IMR-90 (cell line): ENCODE results near the gene DYRK2. TPM values are rescaled to one million over a fixed set of nuclear protein-coding genes. Genes with fewer than 3 reads are reported as not detected.

Experiments
- ATAC-seq: fragments of 200-7000 bp; cut with Tn5 transposase; 2 replicates; pipeline ENCODE4 v1.9.1; 2020; ENCODE audit warnings: low read depth, mild to moderate bottlenecking, moderate library complexity
- BruUV-seq: library from RNA; stranded (reverse); fragments of 400-500 nt; replicated peaks from 2 replicates; lab custom pipeline; 2021; lab: Mats Ljungman, UMichigan
- CTCF ChIA-PET: fragments of 300-600 bp; formaldehyde crosslinking; extraction: SDS; loops from one replicate; lab custom pipeline; 2021; ENCODE audit warnings: antibody characterized with exemption; lab: Yijun Ruan, JAX
- POLR2A ChIA-PET: fragments of 300-600 bp; sonication (Branson Sonifier 250); formaldehyde crosslinking; loops from one replicate; lab custom pipeline; 2022; ENCODE audit warnings: antibody characterized with exemption; ENCODE audit not compliant: unreplicated experiment; lab: Charles Lee
- DNase-seq: peaks from one replicate; pipeline ENCODE4 v3.0.0; 2013
- H2AFZ ChIP-seq: replicated peaks from 2 replicates; pipeline ENCODE3; 2013; ENCODE audit warnings: low read length, mild to moderate bottlenecking; ENCODE audit not compliant: poor library complexity
- H2AK5ac ChIP-seq: 2 replicates; pipeline ENCODE4 v1.6.1; 2013; ENCODE audit warnings: low read depth, low read length, inconsistent platforms
- H2AK9ac ChIP-seq: replicated peaks from 2 replicates; pipeline ENCODE3; 2013; ENCODE audit warnings: mild to moderate bottlenecking, low read depth, low read length, moderate library complexity; ENCODE audit not compliant: poor library complexity
- H2BK120ac ChIP-seq: 2 replicates; pipeline ENCODE4 v1.6.1; 2013; ENCODE audit warnings: low read depth, low read length, inconsistent platforms
- H2BK15ac ChIP-seq: 3 replicates; pipeline ENCODE4 v1.6.1; 2013; ENCODE audit warnings: low read depth, low read length, inconsistent platforms
- H2BK20ac ChIP-seq: 2 replicates; pipeline ENCODE4 v1.6.1; 2013; ENCODE audit warnings: low read depth, mild to moderate bottlenecking, inconsistent platforms, low read length, moderate library complexity
- H2BK5ac ChIP-seq: 2 replicates; pipeline ENCODE4 v1.6.1; 2013; ENCODE audit warnings: mild to moderate bottlenecking, low read depth, low read length, inconsistent platforms; ENCODE audit not compliant: poor library complexity, severe bottlenecking
- H3K14ac ChIP-seq: replicated peaks from 2 replicates; pipeline ENCODE4 v1.6.1; 2013; ENCODE audit warnings: low read depth, low read length, inconsistent platforms
- H3K18ac ChIP-seq: 2 replicates; pipeline ENCODE4 v1.6.1; 2013; ENCODE audit warnings: low read depth, low read length, control low read depth
- H3K23ac ChIP-seq: 2 replicates; pipeline ENCODE4 v1.6.1; 2013; ENCODE audit warnings: low read depth, low read length, inconsistent platforms
- H3K27ac ChIP-seq: 2 replicates; pipeline ENCODE4 v1.5.1; 2013; ENCODE audit warnings: mild to moderate bottlenecking, control low read depth, low read length; ENCODE audit not compliant: insufficient read depth
- H3K27me3 ChIP-seq: 2 replicates; pipeline ENCODE4 v1.6.1; 2013; ENCODE audit warnings: low read length; ENCODE audit not compliant: control insufficient read depth, insufficient read depth
- H3K36me3 ChIP-seq: 2 replicates; pipeline ENCODE4 v1.6.1; 2013; ENCODE audit warnings: low read length, mixed read lengths; ENCODE audit not compliant: control insufficient read depth, insufficient read depth
- H3K4ac ChIP-seq: 2 replicates; pipeline ENCODE4 v1.6.1; 2013; ENCODE audit warnings: low read depth, low read length, inconsistent platforms
- H3K4me1 ChIP-seq: 2 replicates; pipeline ENCODE4 v1.6.1; 2013; ENCODE audit warnings: low read length, mixed read lengths; ENCODE audit not compliant: control insufficient read depth, insufficient read depth
- H3K4me2 ChIP-seq: 2 replicates; pipeline ENCODE4 v1.6.1; 2013; ENCODE audit warnings: low read depth, mild to moderate bottlenecking, control low read depth, low read length, moderate library complexity
- H3K4me3 ChIP-seq: 2 replicates; pipeline ENCODE4 v1.5.1; 2013; ENCODE audit warnings: low read depth, mild to moderate bottlenecking, control low read depth, low read length, moderate library complexity; ENCODE audit not compliant: insufficient read depth
- H3K56ac ChIP-seq: 2 replicates; pipeline ENCODE4 v1.6.1; 2013; ENCODE audit warnings: low read length, inconsistent platforms; ENCODE audit not compliant: insufficient read depth; ENCODE audit errors: extremely low read depth
- H3K79me1 ChIP-seq, 2 experiments: 2 replicates each; pipeline ENCODE4 v1.6.1; 2013; ENCODE audit warnings: low read length in 2 of 2, inconsistent platforms in 1 of 2, low read depth in 1 of 2
- H3K9ac ChIP-seq: 2 replicates; pipeline ENCODE4 v1.6.1; 2013; ENCODE audit warnings: low read depth, low read length, control low read depth
- H3K9me1 ChIP-seq: 2 replicates; pipeline ENCODE4 v1.6.1; 2013; ENCODE audit warnings: low read length, inconsistent platforms; ENCODE audit not compliant: insufficient read depth
- H3K9me3 ChIP-seq: 2 replicates; pipeline ENCODE4 v1.6.1; 2013; ENCODE audit warnings: low read length; ENCODE audit not compliant: control insufficient read depth, insufficient read depth
- H4K20me1 ChIP-seq: 2 replicates; pipeline ENCODE4 v1.6.1; 2013; ENCODE audit warnings: low read length, inconsistent platforms; ENCODE audit not compliant: insufficient read depth
- H4K5ac ChIP-seq: 2 replicates; pipeline ENCODE4 v1.6.1; 2013; ENCODE audit warnings: mild to moderate bottlenecking, low read depth, low read length, control low read depth
- H4K8ac ChIP-seq, 2 experiments: 2 replicates each; pipeline ENCODE4 v1.6.1; 2013; ENCODE audit warnings: low read depth in 2 of 2, low read length in 2 of 2, control low read depth in 1 of 2, inconsistent platforms in 1 of 2
- H4K91ac ChIP-seq: 2 replicates; pipeline ENCODE4 v1.6.1; 2013; ENCODE audit warnings: low read depth, low read length, inconsistent platforms; ENCODE audit not compliant: insufficient read depth
- BHLHE40 ChIP-seq: fragments of 150-350 bp; IDR thresholded peaks from 2 replicates; pipeline ENCODE4 v1.6.1; 2016; ENCODE audit warnings: mild to moderate bottlenecking, low read depth, low read length
- CEBPB ChIP-seq: IDR thresholded peaks from 2 replicates; pipeline ENCODE4 v1.6.1; 2012; ENCODE audit warnings: low read depth, low read length, improper control_type of control experiment
- FOS ChIP-seq: fragments of 150-350 bp; IDR thresholded peaks from 2 replicates; pipeline ENCODE4 v1.6.1; 2016; ENCODE audit warnings: low read depth, low read length
- MAFK ChIP-seq: IDR thresholded peaks from 2 replicates; pipeline ENCODE4 v1.6.1; 2012; ENCODE audit warnings: low read depth, low read length, improper control_type of control experiment
- MAZ ChIP-seq: IDR thresholded peaks from 2 replicates; pipeline ENCODE4 v1.6.1; 2012; ENCODE audit warnings: low read depth, mild to moderate bottlenecking, low read length, improper control_type of control experiment, moderate library complexity, borderline replicate concordance
- MXI1 ChIP-seq: IDR thresholded peaks from 2 replicates; pipeline ENCODE4 v1.6.1; 2012; ENCODE audit warnings: low read depth, mild to moderate bottlenecking, low read length, moderate library complexity, borderline replicate concordance
- NFE2L2 ChIP-seq: fragments of 150-350 bp; IDR thresholded peaks from 2 replicates; pipeline ENCODE4 v1.6.1; 2016; ENCODE audit warnings: low read depth, mild to moderate bottlenecking, low read length
- POLR2A ChIP-seq: IDR thresholded peaks from 2 replicates; pipeline ENCODE4 v1.6.1; 2012; ENCODE audit warnings: mild to moderate bottlenecking, low read depth, low read length
- RCOR1 ChIP-seq: IDR thresholded peaks from 2 replicates; pipeline ENCODE4 v1.6.1; 2012; ENCODE audit warnings: mild to moderate bottlenecking, low read length, improper control_type of control experiment; ENCODE audit not compliant: insufficient replicate concordance
- RFX5 ChIP-seq: IDR thresholded peaks from 2 replicates; pipeline ENCODE4 v1.8.0; 2012; ENCODE audit warnings: low read depth, mild to moderate bottlenecking, low read length, moderate library complexity
- SMC3 ChIP-seq: fragments of 150-350 bp; IDR thresholded peaks from 2 replicates; pipeline ENCODE4 v1.6.1; 2016; ENCODE audit warnings: low read depth, mild to moderate bottlenecking, antibody characterized with exemption, low read length, moderate library complexity
- WGBS, 2 experiments: methylation state at CpG; one replicate each; pipeline versions ENCODE4 v1.1.5 to v1.1.7; 2013; ENCODE audit warnings: missing lambda C conversion rate in 2 of 2; ENCODE audit not compliant: insufficient read length in 1 of 2; ENCODE audit errors: extremely low coverage in 2 of 2; 5-methylcytosine and 5-hydroxymethylcytosine counted together
- dilution Hi-C: fragments of 300-500 bp; cut with HindIII; formaldehyde crosslinking; loops from one replicate; pipeline ENCODE4 v1.14.3; 2018; ENCODE audit warnings: low sequenced_read_pairs; ENCODE audit not compliant: unreplicated experiment
- in situ Hi-C: fragments of 300-500 bp; cut with MboI; formaldehyde crosslinking; loops from 3 replicates; pipeline ENCODE4 v1.14.3; 2019; ENCODE audit warnings: low sequenced_read_pairs, inconsistent platforms, mixed read lengths
- intact Hi-C: fragments of 100-400 bp; cut with micrococcal nuclease; formaldehyde crosslinking; loops from 2 replicates; pipeline ENCODE4 v1.10.0; 2022
- polyA plus RNA-seq, 3 experiments: library from polyadenylated mRNA; depleted of rRNA; stranded (reverse); fragments of >200 nt; gene quantifications; 2 replicates each; pipeline ENCODE4 v1.2.3, GENCODE V29; 2012; ENCODE audit warnings: low replicate concordance in 1 of 3
- total RNA-seq: library from RNA; depleted of rRNA; stranded (reverse); fragments of >200 nt; gene quantifications from 2 replicates; pipeline ENCODE4 v1.2.3, GENCODE V29; 2012
- TF ChIP-seq, protein P1 (sequence below): fragments of 150-350 bp; IDR thresholded peaks from 2 replicates; pipeline ENCODE4 v1.6.1; 2016; ENCODE audit warnings: low read depth, mild to moderate bottlenecking, low read length, moderate library complexity, borderline replicate concordance
- TF ChIP-seq, protein P2 (sequence below): fragments of 150-350 bp; IDR thresholded peaks from 2 replicates; pipeline ENCODE4 v1.6.1; 2017; ENCODE audit warnings: mild to moderate bottlenecking, antibody characterized with exemption, low read length, low read depth
- TF ChIP-seq, protein P3 (sequence below): conservative IDR thresholded peaks from 2 replicates; pipeline ENCODE4 v1.5.1; 2012; ENCODE audit warnings: mild to moderate bottlenecking, low read depth, low read length, improper control_type of control experiment

Gene DYRK2
- total and polyA plus RNA-seq, 2 of the 4 experiments (the other 2 are of a cell fraction), result 16.3 to 23.1 TPM

DNA sequence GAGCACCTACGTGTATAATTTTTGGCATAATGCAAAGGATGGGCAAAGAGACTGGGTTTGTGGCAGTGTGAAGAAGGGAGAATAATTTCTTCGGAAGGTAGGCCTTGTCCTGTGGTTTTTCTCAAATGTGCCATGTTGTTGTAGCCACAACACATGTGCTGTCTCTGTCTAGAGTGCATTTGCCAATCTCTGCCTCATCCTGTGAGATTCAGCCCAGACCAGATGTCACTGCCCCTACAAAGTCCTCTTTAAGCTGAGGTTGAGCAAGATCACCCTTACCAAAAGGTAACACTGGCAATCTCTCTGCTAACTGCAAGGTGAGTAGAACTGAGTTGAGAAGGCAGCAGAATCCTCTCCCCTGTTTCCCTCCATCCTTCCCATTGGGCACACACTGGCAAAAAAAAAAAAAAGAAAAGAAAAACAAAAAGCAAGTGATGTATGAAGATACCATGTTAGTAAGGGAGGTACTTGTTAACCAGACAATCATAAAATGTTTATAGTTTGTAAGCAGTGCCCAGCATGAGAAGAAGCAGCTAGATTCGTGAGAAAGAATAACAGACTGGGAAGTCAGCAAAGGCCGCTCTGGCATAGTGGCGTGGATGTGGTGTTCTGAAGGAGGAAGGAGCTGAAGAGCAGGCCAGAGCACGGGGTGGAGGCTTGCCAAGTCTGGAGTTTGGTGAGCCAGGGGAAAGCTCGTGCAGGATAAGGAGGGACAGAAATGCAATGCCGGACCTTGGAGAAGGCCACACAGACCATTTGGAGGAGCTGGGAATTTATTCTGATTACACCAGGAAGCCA is 18.9 kb downstream of the DYRK2 start:
- POLR2A ChIA-PET, result no interaction called here
- Histone ChIP-seq H3K9ac (no peak overlapping the region), H3K23ac (peak overlapping the region; percentile 45; the same call in 1 of the 2 replicates), H4K91ac (no peak overlapping the region), H2BK15ac (0 out of 3 replicates have a peak overlapping the region, but pooled peaks have one; percentile 7), H3K18ac (no peak overlapping the region), H3K36me3 (no peaks in the 10 kb centered on the region), H3K56ac (no peak overlapping the region), H4K5ac (no peak overlapping the region), H2AK9ac (no peak overlapping the region), H2BK5ac (no peak overlapping the region), H3K14ac (peak overlapping the region; percentile 30; the same call in 1 of the 2 replicates), H3K4me3 (no peak overlapping the region), H2AK5ac (no peak overlapping the region; the same call in 1 of the 2 replicates), H3K4me2 (no peak overlapping the region), H4K20me1 (0 out of 2 replicates have a peak, but pooled peaks cover 4% of the 10 kb centered on the region), H2AFZ (peak overlapping the region; percentile 37), H3K27ac (no peak overlapping the region), H4K8ac (peak overlapping the region in 1 of 2 experiments; percentile 3; a peak in 1 of 4 replicates), H3K4ac (0 out of 2 replicates have a peak overlapping the region, but pooled peaks have one; percentile 0), H3K27me3 (no peaks in the 10 kb centered on the region), H3K79me1 (peaks cover 16 to 47% of the 10 kb centered on the region in 2 experiments), H2BK120ac (no peak overlapping the region), H3K9me1 (peaks cover 8% of the 10 kb centered on the region), H2BK20ac (no peak overlapping the region), H3K9me3 (no peaks in the 10 kb centered on the region), H3K4me1 (peaks cover 7% of the 10 kb centered on the region)
- intact Hi-C loops, result no loop called here
- DNase-seq (no peak), ATAC-seq (no peak)
- dilution Hi-C loops, result no loop called here
- CTCF ChIA-PET, result interaction anchor here (0.6 to 0.7 kb wide), 2 partner anchors 114 to 372 kb away, joined by 4 read pairs; no protein-coding TSS in a partner anchor
- no TSS peak for BruUV-seq
- 86% methylated on average over 4 of the region's 8 CpGs; no CpG with 5 or more reads in 1 of the 2 experiments for WGBS, 2 experiments
- in situ Hi-C loops, result no loop called here
- TF ChIP-seq, protein P1, sequence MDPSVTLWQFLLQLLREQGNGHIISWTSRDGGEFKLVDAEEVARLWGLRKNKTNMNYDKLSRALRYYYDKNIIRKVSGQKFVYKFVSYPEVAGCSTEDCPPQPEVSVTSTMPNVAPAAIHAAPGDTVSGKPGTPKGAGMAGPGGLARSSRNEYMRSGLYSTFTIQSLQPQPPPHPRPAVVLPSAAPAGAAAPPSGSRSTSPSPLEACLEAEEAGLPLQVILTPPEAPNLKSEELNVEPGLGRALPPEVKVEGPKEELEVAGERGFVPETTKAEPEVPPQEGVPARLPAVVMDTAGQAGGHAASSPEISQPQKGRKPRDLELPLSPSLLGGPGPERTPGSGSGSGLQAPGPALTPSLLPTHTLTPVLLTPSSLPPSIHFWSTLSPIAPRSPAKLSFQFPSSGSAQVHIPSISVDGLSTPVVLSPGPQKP, result no peak
- TF ChIP-seq CEBPB (no peak), BHLHE40 (no peak), FOS (no peak), MAFK (no peak), RFX5 (no peak), MXI1 (no peak), NFE2L2 (no peak), SMC3 (no peak), POLR2A (no peak), RCOR1 (no peak), MAZ (no peak)
- TF ChIP-seq, protein P2, sequence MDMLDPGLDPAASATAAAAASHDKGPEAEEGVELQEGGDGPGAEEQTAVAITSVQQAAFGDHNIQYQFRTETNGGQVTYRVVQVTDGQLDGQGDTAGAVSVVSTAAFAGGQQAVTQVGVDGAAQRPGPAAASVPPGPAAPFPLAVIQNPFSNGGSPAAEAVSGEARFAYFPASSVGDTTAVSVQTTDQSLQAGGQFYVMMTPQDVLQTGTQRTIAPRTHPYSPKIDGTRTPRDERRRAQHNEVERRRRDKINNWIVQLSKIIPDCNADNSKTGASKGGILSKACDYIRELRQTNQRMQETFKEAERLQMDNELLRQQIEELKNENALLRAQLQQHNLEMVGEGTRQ, result no peak
- TF ChIP-seq, protein P3, sequence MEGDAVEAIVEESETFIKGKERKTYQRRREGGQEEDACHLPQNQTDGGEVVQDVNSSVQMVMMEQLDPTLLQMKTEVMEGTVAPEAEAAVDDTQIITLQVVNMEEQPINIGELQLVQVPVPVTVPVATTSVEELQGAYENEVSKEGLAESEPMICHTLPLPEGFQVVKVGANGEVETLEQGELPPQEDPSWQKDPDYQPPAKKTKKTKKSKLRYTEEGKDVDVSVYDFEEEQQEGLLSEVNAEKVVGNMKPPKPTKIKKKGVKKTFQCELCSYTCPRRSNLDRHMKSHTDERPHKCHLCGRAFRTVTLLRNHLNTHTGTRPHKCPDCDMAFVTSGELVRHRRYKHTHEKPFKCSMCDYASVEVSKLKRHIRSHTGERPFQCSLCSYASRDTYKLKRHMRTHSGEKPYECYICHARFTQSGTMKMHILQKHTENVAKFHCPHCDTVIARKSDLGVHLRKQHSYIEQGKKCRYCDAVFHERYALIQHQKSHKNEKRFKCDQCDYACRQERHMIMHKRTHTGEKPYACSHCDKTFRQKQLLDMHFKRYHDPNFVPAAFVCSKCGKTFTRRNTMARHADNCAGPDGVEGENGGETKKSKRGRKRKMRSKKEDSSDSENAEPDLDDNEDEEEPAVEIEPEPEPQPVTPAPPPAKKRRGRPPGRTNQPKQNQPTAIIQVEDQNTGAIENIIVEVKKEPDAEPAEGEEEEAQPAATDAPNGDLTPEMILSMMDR, result no peak
